ENCODE results near the gene ALDH16A1.
A peak's percentile ranks its signal among the peaks of the same experiment; 100 is the strongest.
"Not testable (repeated sequence)": the region's sequence is repeated elsewhere in the genome, so short reads cannot be mapped to it uniquely, and the experiment has no call there.

The ALDH16A1 gene

DNA sequence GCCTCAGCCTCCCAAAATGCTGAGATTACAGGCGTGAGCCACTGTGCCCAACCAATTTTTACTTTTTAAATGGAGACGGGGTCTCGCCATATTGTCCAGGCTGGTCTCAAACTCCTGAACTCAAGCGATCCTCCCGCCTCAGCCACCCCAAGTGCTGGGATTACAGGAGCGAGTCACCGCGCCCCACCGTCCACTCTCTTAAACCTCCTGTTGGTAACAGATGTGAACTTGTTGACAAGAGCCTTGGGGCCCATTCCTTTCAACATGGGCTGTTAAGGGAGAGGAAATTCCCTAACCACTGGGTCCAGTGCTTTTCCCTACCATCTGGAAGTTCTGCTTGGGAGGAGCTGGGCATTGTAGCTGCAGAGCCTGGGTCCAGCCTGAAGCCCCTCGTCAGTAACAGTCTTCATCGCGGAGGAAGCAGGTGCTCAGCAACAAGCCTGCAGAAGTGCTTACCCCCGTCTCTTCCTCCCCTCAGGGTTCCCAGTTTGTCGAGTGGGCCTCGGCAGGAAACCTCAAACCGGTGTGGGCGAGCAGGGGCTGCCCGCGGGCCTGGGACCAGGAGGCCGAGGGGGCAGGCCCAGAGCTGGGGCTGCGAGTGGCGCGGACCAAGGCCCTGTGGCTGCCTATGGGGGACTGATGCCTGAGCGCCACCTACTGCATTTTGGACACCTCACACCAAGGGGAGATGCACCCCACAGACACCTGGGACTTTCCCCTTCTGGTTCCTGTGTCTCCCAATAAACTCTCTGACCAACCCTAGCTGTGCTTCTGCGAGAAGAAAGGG lies 17.0 kb downstream of the ALDH16A1 start:
- peaks cover 6% of the 10 kb centered on the region for H3K27me3 ChIP-seq (ENCODE audit: control insufficient read depth, low read length)

DNA sequence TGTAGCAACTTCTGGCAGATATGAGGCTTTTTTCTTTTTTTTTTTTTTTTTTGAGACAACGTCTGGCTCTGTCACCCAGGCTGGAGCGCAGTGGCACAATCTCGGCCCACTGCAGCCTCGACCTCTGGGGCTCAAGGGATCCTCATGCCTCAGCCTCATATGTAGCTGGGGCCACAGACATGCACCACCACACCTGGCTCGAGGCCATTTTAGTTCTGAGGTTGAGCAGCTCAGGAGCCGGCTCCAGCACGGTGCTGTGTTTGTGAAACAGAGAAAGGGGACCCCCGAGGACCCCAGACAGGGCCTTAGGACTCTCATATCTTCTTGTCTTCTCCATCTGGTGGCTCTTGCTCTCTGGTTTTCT lies 17.6 kb downstream of the ALDH16A1 start:
- Histone ChIP-seq H3K36me3 (ENCODE audit: control insufficient read depth, low read length) (peaks cover 31% of the 10 kb centered on the region), H3K4me2 (ENCODE audit: low read length) (peak overlapping the region; percentile 18), H3K9me3 (ENCODE audit: control insufficient read depth, insufficient read depth, low read length) (no peaks in the 10 kb centered on the region), H3K4me3 (ENCODE audit: low read length) (no peak overlapping the region), H4K20me1 (ENCODE audit: control insufficient read depth, insufficient read depth, low read depth, low read length) (no peaks in the 10 kb centered on the region), H3K4me1 (ENCODE audit: control insufficient read depth, low read length) (peaks cover 50% of the 10 kb centered on the region), H3F3A (ENCODE audit: control insufficient read depth, insufficient read depth) (peaks cover 4% of the 10 kb centered on the region; the same call in 1 of the 2 replicates), H3K27ac (ENCODE audit: low read depth, low read length) (peak overlapping the region; percentile 39), H3K27me3 (ENCODE audit: control insufficient read depth, low read length) (peaks cover 6% of the 10 kb centered on the region), H3K79me2 (ENCODE audit: control insufficient read depth, low read length) (no peaks in the 10 kb centered on the region), H3K9me2 (replicated peaks; ENCODE audit: control insufficient read depth, low read length) (no peaks in the 10 kb centered on the region)
- TF ChIP-seq, protein P1, sequence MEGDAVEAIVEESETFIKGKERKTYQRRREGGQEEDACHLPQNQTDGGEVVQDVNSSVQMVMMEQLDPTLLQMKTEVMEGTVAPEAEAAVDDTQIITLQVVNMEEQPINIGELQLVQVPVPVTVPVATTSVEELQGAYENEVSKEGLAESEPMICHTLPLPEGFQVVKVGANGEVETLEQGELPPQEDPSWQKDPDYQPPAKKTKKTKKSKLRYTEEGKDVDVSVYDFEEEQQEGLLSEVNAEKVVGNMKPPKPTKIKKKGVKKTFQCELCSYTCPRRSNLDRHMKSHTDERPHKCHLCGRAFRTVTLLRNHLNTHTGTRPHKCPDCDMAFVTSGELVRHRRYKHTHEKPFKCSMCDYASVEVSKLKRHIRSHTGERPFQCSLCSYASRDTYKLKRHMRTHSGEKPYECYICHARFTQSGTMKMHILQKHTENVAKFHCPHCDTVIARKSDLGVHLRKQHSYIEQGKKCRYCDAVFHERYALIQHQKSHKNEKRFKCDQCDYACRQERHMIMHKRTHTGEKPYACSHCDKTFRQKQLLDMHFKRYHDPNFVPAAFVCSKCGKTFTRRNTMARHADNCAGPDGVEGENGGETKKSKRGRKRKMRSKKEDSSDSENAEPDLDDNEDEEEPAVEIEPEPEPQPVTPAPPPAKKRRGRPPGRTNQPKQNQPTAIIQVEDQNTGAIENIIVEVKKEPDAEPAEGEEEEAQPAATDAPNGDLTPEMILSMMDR (IDR thresholded peaks at IDR 0.05; ENCODE audit: low read depth, low read length, poor library complexity, severe bottlenecking): no peak
- TF ChIP-seq EZH2phosphoT487 (IDR thresholded peaks at IDR 0.05; ENCODE audit: borderline replicate concordance, low read length): no peak

More for the DNA sequence above, 17.0 kb downstream of the ALDH16A1 start:
- peaks cover 4% of the 10 kb centered on the region; the same call in 1 of the 2 replicates for H3F3A ChIP-seq (ENCODE audit: control insufficient read depth, insufficient read depth)
- no peak overlapping the region for H3K4me3 ChIP-seq (ENCODE audit: low read length)
- H3K9me3 ChIP-seq (ENCODE audit: control insufficient read depth, insufficient read depth, low read length): no peaks in the 10 kb centered on the region
- no peaks in the 10 kb centered on the region for H3K9me2 ChIP-seq (replicated peaks; ENCODE audit: control insufficient read depth, low read length)
- H4K20me1 ChIP-seq (ENCODE audit: control insufficient read depth, insufficient read depth, low read depth, low read length): no peaks in the 10 kb centered on the region
- H3K4me2 ChIP-seq (ENCODE audit: low read length): peak overlapping the region; percentile 18
- TF ChIP-seq EZH2phosphoT487 (IDR thresholded peaks at IDR 0.05; ENCODE audit: borderline replicate concordance, low read length): no peak
- TF ChIP-seq, protein P1 (IDR thresholded peaks at IDR 0.05; ENCODE audit: low read depth, low read length, poor library complexity, severe bottlenecking): peak; percentile 71
- H3K79me2 ChIP-seq (ENCODE audit: control insufficient read depth, low read length): no peaks in the 10 kb centered on the region
- H3K27ac ChIP-seq (ENCODE audit: low read depth, low read length): peak overlapping the region; percentile 39
- H3K4me1 ChIP-seq (ENCODE audit: control insufficient read depth, low read length): peaks cover 50% of the 10 kb centered on the region
- peaks cover 37% of the 10 kb centered on the region for H3K36me3 ChIP-seq (ENCODE audit: control insufficient read depth, low read length)

GRCh38 chr19:49472936-49473335 lies 19.9 kb downstream of the ALDH16A1 start:
- Histone ChIP-seq H3K4me1 (ENCODE audit: control insufficient read depth, low read length) (peaks cover 53% of the 10 kb centered on the region), H3K9me3 (ENCODE audit: control insufficient read depth, insufficient read depth, low read length) (no peaks in the 10 kb centered on the region), H3K36me3 (ENCODE audit: control insufficient read depth, low read length) (peaks cover 24% of the 10 kb centered on the region), H3K9me2 (replicated peaks; ENCODE audit: control insufficient read depth, low read length) (no peaks in the 10 kb centered on the region), H3K4me2 (ENCODE audit: low read length) (no peak overlapping the region), H4K20me1 (ENCODE audit: control insufficient read depth, insufficient read depth, low read depth, low read length) (no peaks in the 10 kb centered on the region), H3K79me2 (ENCODE audit: control insufficient read depth, low read length) (no peaks in the 10 kb centered on the region), H3K4me3 (ENCODE audit: low read length) (no peak overlapping the region), H3F3A (ENCODE audit: control insufficient read depth, insufficient read depth) (peaks cover 4% of the 10 kb centered on the region; the same call in 1 of the 2 replicates), H3K27me3 (ENCODE audit: control insufficient read depth, low read length) (peaks cover 6% of the 10 kb centered on the region), H3K27ac (ENCODE audit: low read depth, low read length) (no peak overlapping the region)
- no peak for TF ChIP-seq EZH2phosphoT487 (IDR thresholded peaks at IDR 0.05; ENCODE audit: borderline replicate concordance, low read length)
- TF ChIP-seq, protein P1 (IDR thresholded peaks at IDR 0.05; ENCODE audit: low read depth, low read length, poor library complexity, severe bottlenecking): no peak

- H3K4me2 ChIP-seq (ENCODE audit: low read length): peak overlapping the region; percentile 78
- peaks cover 21% of the 10 kb centered on the region for H3K36me3 ChIP-seq (ENCODE audit: control insufficient read depth, low read length)
- peak overlapping the region; percentile 75 for H3K4me3 ChIP-seq (ENCODE audit: low read length)
- H3K9me3 ChIP-seq (ENCODE audit: control insufficient read depth, insufficient read depth, low read length); H4K20me1 ChIP-seq (ENCODE audit: control insufficient read depth, insufficient read depth, low read depth, low read length); H3K27me3 ChIP-seq (ENCODE audit: control insufficient read depth, low read length); H3K9me2 ChIP-seq (replicated peaks; ENCODE audit: control insufficient read depth, low read length); H3K79me2 ChIP-seq (ENCODE audit: control insufficient read depth, low read length); H3K27ac ChIP-seq (ENCODE audit: low read depth, low read length); H3F3A ChIP-seq (ENCODE audit: control insufficient read depth, insufficient read depth): not testable (repeated sequence)
- peaks cover 49% of the 10 kb centered on the region for H3K4me1 ChIP-seq (ENCODE audit: control insufficient read depth, low read length)
Observed at GRCh38 chr19:49473501-49473867, 20.5 kb downstream of the ALDH16A1 start.

All from DOHH2 (cell line).